ENCODE data around the gene SLCO2A1.

The SLCO2A1 gene

DNA sequence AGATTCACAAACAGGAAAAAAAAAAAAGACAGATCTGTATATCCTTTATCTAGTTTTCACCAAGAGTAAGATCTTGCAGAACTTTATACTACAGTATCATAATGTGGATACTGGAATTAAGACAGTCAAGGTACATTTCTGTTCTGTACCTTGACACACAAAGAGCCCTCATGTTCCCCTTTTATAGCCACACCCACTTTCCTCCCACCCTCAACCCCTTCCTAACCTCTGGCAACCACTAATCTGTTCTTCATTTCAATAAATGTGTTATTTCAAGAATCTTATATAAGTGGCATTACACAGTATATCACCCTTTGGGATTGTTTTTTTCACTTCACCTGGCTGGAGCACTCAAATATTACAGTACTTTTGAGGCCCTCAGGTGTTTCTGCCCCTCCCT lies 130.4 kb downstream of the SLCO2A1 start:
- DNase-seq (ENCODE audit: low read depth) = no peak

DNA sequence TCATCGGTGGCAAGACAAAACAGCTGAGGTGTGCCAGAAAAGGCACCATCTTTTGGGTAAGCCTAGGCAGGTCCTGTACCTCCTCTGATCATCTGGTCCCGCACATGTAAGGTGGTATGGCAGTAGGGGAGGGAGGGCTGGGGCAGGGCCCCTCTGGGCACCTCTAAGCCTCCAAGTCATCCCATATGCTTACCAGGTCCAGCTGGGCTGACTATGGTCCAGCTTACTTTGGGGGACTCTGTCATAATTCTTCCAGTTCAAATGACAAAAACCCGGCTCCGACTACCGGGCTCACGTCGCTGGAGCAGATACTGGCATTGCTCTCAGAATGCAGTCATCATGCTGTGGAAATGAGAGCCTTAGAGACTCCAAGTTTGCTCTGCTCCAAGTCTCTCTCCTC lies 132.2 kb downstream of the SLCO2A1 start:
- DNase-seq (ENCODE audit: low read depth) = no peak

DNA sequence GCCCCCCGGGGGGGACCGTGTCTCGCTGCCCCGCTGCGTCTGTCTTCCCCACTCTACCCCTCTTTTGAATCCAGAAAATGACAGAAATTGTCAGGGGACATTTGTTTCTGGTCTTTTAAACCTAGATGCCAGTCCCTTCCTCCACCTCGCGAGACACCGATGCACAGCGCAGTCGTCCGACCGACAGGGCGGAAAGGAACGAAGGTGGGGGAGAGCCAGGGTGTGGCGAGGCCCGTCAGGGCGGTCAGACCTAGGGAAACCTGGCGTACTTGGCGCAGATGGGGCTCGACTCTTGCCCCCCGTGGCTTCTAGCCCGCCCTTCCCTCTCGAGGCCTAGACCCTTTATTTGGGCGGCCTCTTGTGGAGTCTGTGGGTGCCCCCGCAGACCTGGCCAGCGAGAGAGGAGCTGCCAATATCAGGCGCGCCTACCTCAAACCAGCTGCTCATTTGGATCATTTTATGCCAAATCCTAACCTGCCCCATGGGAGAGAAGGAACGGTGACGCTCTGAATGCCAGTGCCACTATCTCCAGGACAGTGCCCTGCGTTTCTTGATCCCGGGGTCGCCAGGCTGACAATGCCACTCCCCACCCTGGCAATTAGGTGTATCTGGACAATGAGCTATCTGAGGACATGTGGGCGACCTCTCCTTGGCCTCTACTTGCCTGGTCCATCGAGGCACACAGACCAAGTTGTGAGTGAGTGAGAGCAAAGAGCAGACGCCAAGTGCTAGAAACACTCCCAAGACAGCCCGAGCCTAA lies 133.5 kb downstream of the SLCO2A1 start:
- no peak for DNase-seq (ENCODE audit: low read depth)

- no peak for DNase-seq (ENCODE audit: low read depth)
Observed at GRCh38 chr3:133895208-133896001, 134.3 kb downstream of the SLCO2A1 start, which contains the start of gene RAB6B. RAB6B (minus strand) TSS chr3:133895882; CDS start chr3:133895466, 416 bp downstream.

DNA sequence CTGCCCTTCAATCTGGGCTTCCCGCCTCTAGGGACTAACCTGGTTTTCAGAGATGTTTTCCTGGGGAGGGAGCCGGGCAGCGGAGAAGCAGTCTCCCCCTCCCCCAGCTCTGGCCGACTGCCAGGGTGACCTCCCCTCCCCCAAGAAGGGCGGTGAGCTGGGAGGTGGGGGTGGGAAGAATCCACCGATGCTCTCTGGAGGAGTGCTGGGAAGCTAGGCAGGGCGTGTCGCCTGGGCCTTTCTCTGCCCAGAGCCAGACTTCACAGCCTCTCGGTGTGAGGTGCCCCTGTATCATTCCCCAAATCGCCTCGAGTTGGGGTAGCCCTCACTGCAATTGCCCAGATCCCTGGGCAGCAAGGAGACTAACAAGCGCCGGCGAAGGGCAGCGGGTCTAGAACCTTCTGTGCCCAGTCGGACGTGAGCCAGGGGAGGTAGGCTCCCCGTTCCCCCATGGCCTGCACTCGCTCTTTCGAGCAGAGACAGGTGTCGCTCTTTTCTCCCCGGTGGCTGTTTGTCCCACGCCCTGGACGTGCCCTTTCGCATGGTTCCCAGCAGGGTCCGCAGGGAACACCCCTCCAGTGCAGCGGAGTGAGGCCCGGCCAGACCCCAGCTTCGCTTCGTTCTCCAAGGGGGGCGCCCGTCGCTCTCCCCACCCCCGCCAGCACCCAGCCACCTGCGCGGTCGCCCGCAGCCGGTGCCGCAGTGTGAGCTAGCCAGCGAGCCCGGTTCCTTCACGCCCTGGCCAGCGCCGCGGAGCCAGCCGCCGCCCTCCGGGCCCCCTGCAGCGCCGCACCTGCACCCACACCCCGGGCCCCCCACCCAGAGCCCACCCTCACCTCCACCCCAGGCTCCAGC lies 135.1 kb downstream of the SLCO2A1 start:
- no peak for DNase-seq (ENCODE audit: low read depth)

DNA sequence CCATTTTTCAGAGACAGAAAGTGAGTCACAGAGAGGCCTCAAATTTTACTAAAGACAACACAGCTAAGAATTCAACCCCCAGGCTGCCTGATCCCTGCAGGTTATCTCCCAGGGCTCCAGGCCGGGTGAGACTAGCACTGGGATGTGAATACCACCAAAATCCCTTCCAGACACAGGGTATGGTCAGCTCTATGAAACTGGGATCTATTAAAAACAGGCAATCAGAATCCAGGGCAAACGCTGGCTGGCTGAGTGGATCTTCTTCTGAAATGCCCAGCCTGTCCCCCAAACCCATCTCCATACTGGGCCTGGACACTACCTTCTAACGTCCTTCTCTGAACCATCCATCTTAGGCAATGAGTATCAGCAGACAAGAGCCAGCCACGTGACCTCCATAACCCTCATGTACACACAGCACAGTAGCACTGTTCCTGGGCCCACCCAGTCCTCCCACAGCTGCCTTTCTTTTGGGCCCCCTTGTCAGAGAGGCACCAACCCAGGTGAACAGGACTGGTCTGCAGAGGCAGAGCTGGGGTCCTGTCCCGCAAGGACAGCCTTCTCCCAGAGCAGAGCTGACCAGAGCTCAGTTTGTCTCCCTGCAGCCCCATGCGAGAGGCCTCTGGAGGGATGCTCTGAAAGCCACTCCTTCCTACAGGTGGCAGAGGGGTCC lies 135.9 kb downstream of the SLCO2A1 start:
- no peak for DNase-seq (ENCODE audit: low read depth)

- DNase-seq (ENCODE audit: low read depth) = no peak
Observed at GRCh38 chr3:133892541-133893231, 137.0 kb downstream of the SLCO2A1 start.

GRCh38 chr3:133891662-133892378 lies 137.9 kb downstream of the SLCO2A1 start:
- DNase-seq (ENCODE audit: low read depth) = no peak

DNA sequence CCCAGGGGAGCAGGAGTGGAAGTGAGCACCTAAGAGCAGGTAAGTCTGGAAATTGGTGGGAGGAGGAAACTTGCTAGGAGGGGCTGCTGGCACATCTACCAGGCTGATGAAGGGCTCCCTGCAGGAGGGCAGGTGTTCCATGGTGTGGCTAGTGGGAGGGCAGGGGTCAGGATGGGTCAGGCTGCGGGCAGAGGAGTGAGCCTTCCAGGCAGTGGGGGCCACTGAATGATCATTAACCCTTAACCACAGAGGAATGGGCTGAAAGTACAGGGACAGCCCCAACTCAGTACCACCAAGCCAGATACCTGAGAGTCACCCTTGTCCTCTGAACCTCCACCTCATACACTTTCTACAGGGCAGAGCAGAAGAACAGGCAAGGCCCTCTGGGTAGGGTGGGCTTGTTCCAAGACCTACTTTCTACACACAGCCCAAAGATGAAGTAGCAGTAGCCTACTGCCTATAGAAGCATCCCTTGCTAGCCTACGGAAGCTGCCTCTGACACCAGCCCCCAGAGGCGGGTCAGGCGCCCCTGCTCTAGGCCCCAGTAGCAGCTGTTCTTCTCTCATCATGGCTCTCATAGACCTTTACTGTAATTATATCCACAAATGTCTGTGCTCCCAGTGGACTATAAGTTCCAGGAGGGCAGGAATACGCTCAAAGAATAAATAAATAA lies 138.6 kb downstream of the SLCO2A1 start:
- DNase-seq (ENCODE audit: low read depth) = no peak

DNA sequence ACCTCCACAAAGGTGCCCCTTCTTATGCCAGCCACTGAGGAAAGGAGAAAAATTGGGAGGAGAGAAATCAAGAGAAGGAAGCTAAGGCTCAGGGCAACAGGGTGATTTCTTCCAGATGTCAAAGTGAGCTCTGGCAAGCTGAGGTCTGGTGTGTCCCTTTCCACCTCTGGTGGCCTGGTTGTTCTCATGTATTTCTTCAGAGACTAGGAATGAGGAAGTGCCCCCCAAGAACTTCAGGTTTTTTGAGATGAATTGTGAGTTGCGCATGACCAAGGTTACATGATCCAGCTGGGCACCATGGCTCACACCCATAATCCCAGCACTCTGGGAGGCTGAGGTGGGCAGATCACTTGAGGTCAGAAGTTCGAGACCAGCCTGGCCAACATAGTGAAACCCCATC lies 139.7 kb downstream of the SLCO2A1 start:
- DNase-seq (ENCODE audit: low read depth) = no peak

DNA sequence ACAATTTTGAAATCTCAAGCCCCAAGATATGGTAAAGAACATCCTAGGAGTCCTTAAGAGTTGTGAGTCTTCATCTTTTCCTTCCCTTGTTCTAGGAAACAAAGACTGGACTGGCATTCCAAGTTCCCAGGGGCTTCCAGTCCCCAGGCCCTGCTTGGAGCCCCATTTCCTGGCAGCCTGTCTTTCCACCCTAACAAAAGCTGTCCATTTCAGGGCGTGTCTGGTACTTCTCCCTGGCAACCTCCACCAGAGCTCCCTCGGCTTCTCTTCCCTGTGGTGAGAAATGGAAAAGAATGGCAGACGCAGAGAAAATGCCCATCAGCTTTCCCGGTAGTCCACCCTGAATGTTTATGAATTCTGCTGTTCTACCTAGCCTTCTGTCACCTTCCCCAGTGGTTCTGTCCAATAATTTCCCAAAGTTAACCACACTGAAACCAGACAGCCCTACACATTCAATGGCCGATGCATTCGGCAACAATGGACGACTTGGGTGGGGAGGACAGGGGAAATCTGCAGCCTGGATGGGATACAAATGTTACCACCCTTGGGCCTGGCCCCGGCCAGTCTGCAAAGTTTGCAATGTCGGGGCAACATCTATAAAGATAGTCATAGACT lies 140.9 kb downstream of the SLCO2A1 start:
- no peak for DNase-seq (ENCODE audit: low read depth)

GRCh38 chr3:133887803-133888703 lies 141.7 kb downstream of the SLCO2A1 start:
- DNase-seq (ENCODE audit: low read depth) = no peak

DNA sequence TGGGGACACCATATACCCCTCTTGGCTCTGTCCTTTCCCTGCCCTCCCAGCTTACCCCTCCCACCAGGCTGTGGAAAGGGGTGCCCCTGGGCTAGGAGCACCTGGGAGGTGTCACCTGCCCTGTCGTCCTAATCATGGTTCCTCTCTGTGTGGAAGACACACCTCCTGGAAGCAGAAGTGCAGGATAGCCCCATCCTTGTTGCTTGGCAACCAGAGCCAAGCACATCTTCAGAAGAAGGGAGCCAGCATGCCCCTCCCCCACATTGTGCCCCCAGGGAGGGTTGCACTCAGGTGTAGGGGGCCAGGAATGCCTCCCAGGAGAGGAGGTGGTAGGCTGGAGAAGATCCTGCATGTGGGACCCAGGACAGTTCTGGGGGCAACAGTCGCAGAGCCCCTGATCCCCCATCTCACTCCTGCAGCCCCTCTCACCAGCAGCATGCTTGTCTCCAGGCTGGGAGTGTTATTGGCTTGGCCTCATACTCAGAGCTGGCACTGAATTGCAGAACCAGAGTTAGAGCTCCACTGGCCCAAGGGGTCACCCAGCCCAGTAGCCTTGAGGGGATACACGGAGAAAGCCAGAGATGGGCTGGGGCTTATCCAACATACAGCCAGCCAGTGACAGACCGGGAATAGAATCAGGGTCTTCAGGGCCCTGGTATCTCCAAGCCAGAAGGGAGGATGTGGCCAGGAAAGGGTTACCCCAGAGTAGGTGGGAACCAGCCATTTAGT lies 142.5 kb downstream of the SLCO2A1 start:
- no peak for DNase-seq (ENCODE audit: low read depth)

DNA sequence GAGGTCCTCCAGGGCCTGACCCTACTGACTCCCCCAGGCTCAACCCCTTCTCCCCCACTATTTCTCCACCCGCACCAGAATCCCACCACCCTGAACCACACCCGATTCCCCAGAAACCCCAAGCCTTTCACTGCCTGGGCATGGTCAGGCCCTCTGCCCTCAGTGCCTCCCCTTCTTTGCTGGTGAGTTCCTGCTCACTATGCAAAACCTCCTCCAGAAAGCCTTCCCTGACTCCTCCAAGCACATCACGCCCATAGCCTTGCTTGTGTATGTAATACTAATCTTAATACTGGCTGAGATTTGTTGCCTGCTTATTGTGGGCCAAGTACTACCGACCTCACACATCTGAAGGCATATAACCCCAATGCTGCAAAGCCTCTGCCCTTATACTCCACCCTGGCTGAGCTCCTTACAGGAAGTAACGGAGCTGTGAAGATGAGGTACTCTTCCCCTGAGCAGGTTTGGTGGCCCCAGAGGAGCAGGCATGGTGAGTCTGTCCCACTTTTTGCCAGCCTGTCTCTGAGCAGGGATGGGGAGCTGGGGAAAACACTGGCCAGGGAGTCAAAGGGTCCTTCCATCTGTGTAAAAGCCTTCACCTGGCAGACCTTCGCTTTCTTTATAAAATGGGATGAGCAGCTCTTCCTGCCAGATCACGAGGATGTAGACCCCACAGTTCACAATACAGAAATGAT lies 143.5 kb downstream of the SLCO2A1 start:
- DNase-seq (ENCODE audit: low read depth) = no peak

DNA sequence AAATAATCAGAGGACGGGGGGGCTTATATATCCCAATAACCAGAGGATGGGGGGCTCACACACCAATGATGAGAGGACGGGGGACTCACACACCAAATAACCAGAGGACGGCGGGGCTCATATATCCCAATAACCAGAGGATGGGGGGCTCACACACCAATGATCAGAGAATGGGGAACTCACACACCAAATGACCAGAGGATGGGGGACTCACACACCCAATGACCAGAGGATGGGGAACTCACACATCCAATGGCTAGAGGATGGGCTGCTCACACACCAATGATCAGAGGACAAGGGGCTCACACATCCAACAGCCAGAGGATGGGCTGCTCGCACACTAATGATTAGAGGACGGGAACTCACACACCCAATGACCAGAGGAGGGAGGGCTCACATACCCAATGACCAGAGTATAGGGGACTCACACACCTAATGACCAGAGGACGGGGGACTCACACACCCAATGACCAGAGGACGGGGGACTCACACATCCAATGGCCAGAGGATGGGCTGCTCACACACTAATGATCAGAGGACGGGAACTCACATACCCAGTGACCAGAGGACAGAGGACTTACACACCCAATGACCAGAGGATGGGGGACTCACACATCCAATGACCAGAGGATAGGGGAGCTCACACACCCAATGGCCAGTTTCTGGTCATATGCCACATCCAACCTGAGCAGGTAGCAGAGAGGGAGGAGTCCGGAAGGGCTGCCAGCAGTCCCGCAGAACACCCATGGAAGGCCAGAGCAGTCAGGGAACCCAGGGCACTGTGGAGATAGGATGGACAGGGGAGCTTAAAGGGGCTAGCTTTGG lies 144.6 kb downstream of the SLCO2A1 start:
- no peak for DNase-seq (ENCODE audit: low read depth)

Measured in HS-5 (cell line).